GM20000 (cell line): ENCODE results near the gene MRPL39.
A peak's percentile ranks its signal among the peaks of the same experiment; 100 is the strongest.

Experiments
- DNase-seq: peaks from one replicate; pipeline ENCODE4 v3.0.0; 2012; ENCODE audit warnings: low spot score
- CTCF ChIP-seq: IDR thresholded peaks from 2 replicates; pipeline ENCODE4 v1.5.1; 2012; ENCODE audit warnings: mild to moderate bottlenecking, control low read depth; ENCODE audit errors: extremely low read depth, missing control alignments

Gene MRPL39

GRCh38 chr21:25607151-25608043, at the start of gene MRPL39:
TSS of gene MRPL39 (minus strand) at chr21:25607481. CDS start at chr21:25607475, 6 bp downstream.
- TF ChIP-seq CTCF = peak; percentile 77
- peak; percentile 90 for DNase-seq

GRCh38 chr21:25656412-25656811, 49.1 kb upstream of the MRPL39 start:
- no peak for DNase-seq
- TF ChIP-seq CTCF = no peak

- no peak for DNase-seq
- no peak for TF ChIP-seq CTCF
These were observed 41.9 kb upstream of the MRPL39 start for GRCh38 chr21:25649146-25649545.

- DNase-seq = no peak
These were observed 40.4 kb upstream of the MRPL39 start for GRCh38 chr21:25647647-25648046.

GRCh38 chr21:25646474-25646873, 39.2 kb upstream of the MRPL39 start:
- no peak for DNase-seq
- no peak for TF ChIP-seq CTCF

More at GRCh38 chr21:25647647-25648046, 40.4 kb upstream of the MRPL39 start:
- no peak for TF ChIP-seq CTCF

GRCh38 chr21:25643486-25643885, 36.2 kb upstream of the MRPL39 start:
- no peak for TF ChIP-seq CTCF

GRCh38 chr21:25640943-25641292, 33.6 kb upstream of the MRPL39 start:
- no peak for DNase-seq
- no peak for TF ChIP-seq CTCF

More at GRCh38 chr21:25643486-25643885, 36.2 kb upstream of the MRPL39 start:
- DNase-seq = no peak
